Gastrocnemius medialis (tissue), 4 donors: Measurements from ENCODE around the gene SCN4B.

Source experiments
- POLR2A ChIP-seq, 2 donors: fragments of 450-650 bp; IDR thresholded peaks; one replicate each; pipeline ENCODE4 v1.6.1; 2017; ENCODE audit warnings: antibody characterized with exemption in 2 of 2, mild to moderate bottlenecking in 2 of 2, moderate library complexity in 2 of 2
- TF ChIP-seq, protein P1 (sequence below), 5 experiments: fragments of 450-650 bp in 3 of 5; fragments of 200-600 bp in 2 of 5; sonication (generic) in 2 of 5; IDR thresholded peaks in 4 of 5; conservative IDR thresholded peaks in 1 of 5; 1 replicate in 4 of 5; 2 replicates in 1 of 5; pipeline ENCODE4 v1.5.1; 2016 to 2019; ENCODE audit warnings: antibody characterized with exemption in 5 of 5, mild to moderate bottlenecking in 3 of 5, moderate library complexity in 3 of 5

DNA sequence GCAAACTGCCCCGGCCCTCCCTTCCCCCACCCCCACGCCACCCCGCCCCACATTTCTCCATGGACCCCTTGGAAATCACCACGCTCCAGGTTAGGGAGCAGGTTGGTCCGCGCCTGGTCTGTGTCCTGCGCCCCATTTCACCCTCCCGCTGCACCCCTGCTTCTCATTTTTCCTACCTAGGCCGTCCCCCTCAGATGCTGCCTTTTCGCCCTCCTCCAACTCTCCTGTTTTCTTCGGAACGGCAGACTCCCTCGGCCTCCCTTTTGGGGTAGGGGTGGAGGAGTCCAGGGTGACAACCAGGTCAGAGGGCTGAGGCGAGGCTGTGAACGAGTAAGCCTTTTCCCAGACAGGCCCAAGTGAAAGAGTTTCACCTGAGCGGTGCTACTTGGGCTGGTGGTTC is 893 bp upstream of the SCN4B start:
- TF ChIP-seq, protein P1, sequence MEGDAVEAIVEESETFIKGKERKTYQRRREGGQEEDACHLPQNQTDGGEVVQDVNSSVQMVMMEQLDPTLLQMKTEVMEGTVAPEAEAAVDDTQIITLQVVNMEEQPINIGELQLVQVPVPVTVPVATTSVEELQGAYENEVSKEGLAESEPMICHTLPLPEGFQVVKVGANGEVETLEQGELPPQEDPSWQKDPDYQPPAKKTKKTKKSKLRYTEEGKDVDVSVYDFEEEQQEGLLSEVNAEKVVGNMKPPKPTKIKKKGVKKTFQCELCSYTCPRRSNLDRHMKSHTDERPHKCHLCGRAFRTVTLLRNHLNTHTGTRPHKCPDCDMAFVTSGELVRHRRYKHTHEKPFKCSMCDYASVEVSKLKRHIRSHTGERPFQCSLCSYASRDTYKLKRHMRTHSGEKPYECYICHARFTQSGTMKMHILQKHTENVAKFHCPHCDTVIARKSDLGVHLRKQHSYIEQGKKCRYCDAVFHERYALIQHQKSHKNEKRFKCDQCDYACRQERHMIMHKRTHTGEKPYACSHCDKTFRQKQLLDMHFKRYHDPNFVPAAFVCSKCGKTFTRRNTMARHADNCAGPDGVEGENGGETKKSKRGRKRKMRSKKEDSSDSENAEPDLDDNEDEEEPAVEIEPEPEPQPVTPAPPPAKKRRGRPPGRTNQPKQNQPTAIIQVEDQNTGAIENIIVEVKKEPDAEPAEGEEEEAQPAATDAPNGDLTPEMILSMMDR (IDR thresholded peaks at IDR 0.05 in 4 of 5, conservative IDR thresholded peaks at IDR 0.05 in 1 of 5) = no peak
- TF ChIP-seq POLR2A (IDR thresholded peaks at IDR 0.05) = no peak
